HEK293 (cell line): ENCODE results near the gene SERPINA6.

Experiments
- CTCF ChIA-PET: fragments of 350-600 bp; formaldehyde crosslinking; extraction: SDS; loops from one replicate; lab custom pipeline; 2021; ENCODE audit warnings: antibody characterized with exemption; lab: Yijun Ruan, JAX
- POLR2A ChIA-PET: fragments of 300-600 bp; formaldehyde crosslinking; extraction: SDS; loops from one replicate; lab custom pipeline; 2020; ENCODE audit warnings: antibody characterized with exemption, inconsistent platforms; lab: Yijun Ruan, JAX
- H3K27ac ChIP-seq: fragments of 200-500 bp; sonication (Bioruptor generic); 2 replicates; pipeline ENCODE4 v1.5.1; 2014; ENCODE audit warnings: low read depth, low read length, control low read depth, inconsistent platforms; ENCODE audit errors: extremely low read depth
- H3K36me3 ChIP-seq, 2 experiments: fragments of 200-500 bp in 1 of 2; sonication (Bioruptor generic) in 1 of 2; 1 replicate in 1 of 2; 2 replicates in 1 of 2; pipeline ENCODE4 v1.5.1; 2014 to 2017; ENCODE audit warnings: inconsistent platforms in 2 of 2, low read length in 2 of 2; ENCODE audit not compliant: control insufficient read depth in 2 of 2, insufficient read depth in 1 of 2
- H3K4me1 ChIP-seq: fragments of 200-500 bp; sonication (Bioruptor generic); 2 replicates; pipeline ENCODE4 v1.5.1; 2014; ENCODE audit warnings: mild to moderate bottlenecking, low read length, inconsistent platforms; ENCODE audit not compliant: control insufficient read depth, insufficient read depth
- H3K4me3 ChIP-seq: 2 replicates; pipeline ENCODE4 v1.5.1; 2011; ENCODE audit warnings: low read depth, mild to moderate bottlenecking, control low read depth, low read length, moderate library complexity
- H3K9me3 ChIP-seq: fragments of 200-500 bp; sonication (Bioruptor generic); 2 replicates; pipeline ENCODE4 v1.5.1; 2014; ENCODE audit warnings: low read depth, low read length, inconsistent platforms; ENCODE audit not compliant: control insufficient read depth, insufficient read depth
- GLI4 ChIP-seq: fragments of 450-650 bp; formaldehyde crosslinking; IDR thresholded peaks from 2 replicates; pipeline ENCODE4 v1.5.1; 2016; ENCODE audit warnings: missing biosample characterization, missing genetic modification characterization
- IKZF3 ChIP-seq: fragments of 450-650 bp; IDR thresholded peaks from 2 replicates; pipeline ENCODE4 v1.5.0; 2018; ENCODE audit warnings: missing biosample characterization, mild to moderate bottlenecking, missing genetic modification characterization, moderate library complexity
- KLF1 ChIP-seq: fragments of 450-650 bp; formaldehyde crosslinking; IDR thresholded peaks from 2 replicates; pipeline ENCODE4 v1.5.1; 2016; ENCODE audit warnings: missing biosample characterization, missing genetic modification characterization
- SP2 ChIP-seq: fragments of 450-650 bp; formaldehyde crosslinking; IDR thresholded peaks from 2 replicates; pipeline ENCODE4 v1.5.1; 2016; ENCODE audit warnings: missing biosample characterization, missing genetic modification characterization
- WT1 ChIP-seq: fragments of 450-650 bp; formaldehyde crosslinking; IDR thresholded peaks from 2 replicates; pipeline ENCODE4 v1.5.1; 2016; ENCODE audit warnings: missing biosample characterization, missing genetic modification characterization
- ZBTB26 ChIP-seq: fragments of 450-650 bp; formaldehyde crosslinking; optimal IDR thresholded peaks from 2 replicates; pipeline ENCODE3; 2016; ENCODE audit warnings: missing biosample characterization, mild to moderate bottlenecking, missing genetic modification characterization
- ZBTB8A ChIP-seq: fragments of 450-650 bp; formaldehyde crosslinking; IDR thresholded peaks from 2 replicates; pipeline ENCODE4 v1.5.1; 2016; ENCODE audit warnings: missing biosample characterization, missing genetic modification characterization
- ZIC2 ChIP-seq: fragments of 450-650 bp; formaldehyde crosslinking; IDR thresholded peaks from 2 replicates; pipeline ENCODE4 v1.5.1; 2016; ENCODE audit warnings: missing biosample characterization, missing genetic modification characterization
- ZNF114 ChIP-seq: fragments of 450-650 bp; formaldehyde crosslinking; IDR thresholded peaks from 2 replicates; pipeline ENCODE4 v1.5.0; 2017; ENCODE audit warnings: missing biosample characterization, missing genetic modification characterization
- ZNF146 ChIP-seq: fragments of 450-650 bp; formaldehyde crosslinking; IDR thresholded peaks from 2 replicates; pipeline ENCODE4 v1.5.1; 2016; ENCODE audit warnings: missing biosample characterization, missing genetic modification characterization
- ZNF157 ChIP-seq: fragments of 450-650 bp; formaldehyde crosslinking; IDR thresholded peaks from 2 replicates; pipeline ENCODE4 v1.5.1; 2016; ENCODE audit warnings: missing biosample characterization, missing genetic modification characterization
- ZNF174 ChIP-seq: fragments of 450-650 bp; formaldehyde crosslinking; IDR thresholded peaks from 2 replicates; pipeline ENCODE4 v1.5.0; 2017; ENCODE audit warnings: missing biosample characterization, mild to moderate bottlenecking, missing genetic modification characterization
- ZNF239 ChIP-seq: fragments of 450-650 bp; formaldehyde crosslinking; IDR thresholded peaks from 2 replicates; pipeline ENCODE4 v1.5.1; 2016; ENCODE audit warnings: missing biosample characterization, missing genetic modification characterization
- ZNF398 ChIP-seq: fragments of 450-650 bp; formaldehyde crosslinking; IDR thresholded peaks from 2 replicates; pipeline ENCODE4 v1.5.1; 2017; ENCODE audit warnings: missing biosample characterization, missing genetic modification characterization
- ZNF473 ChIP-seq: fragments of 450-650 bp; formaldehyde crosslinking; IDR thresholded peaks from 2 replicates; pipeline ENCODE4 v1.5.1; 2017; ENCODE audit warnings: missing biosample characterization, missing genetic modification characterization
- ZNF48 ChIP-seq: fragments of 450-650 bp; formaldehyde crosslinking; IDR thresholded peaks from 2 replicates; pipeline ENCODE4 v1.5.1; 2016; ENCODE audit warnings: missing biosample characterization, missing genetic modification characterization
- ZNF514 ChIP-seq: fragments of 450-650 bp; formaldehyde crosslinking; IDR thresholded peaks from 2 replicates; pipeline ENCODE4 v1.5.1; 2016; ENCODE audit warnings: missing biosample characterization, missing genetic modification characterization
- ZNF560 ChIP-seq: fragments of 450-650 bp; formaldehyde crosslinking; IDR thresholded peaks from 2 replicates; pipeline ENCODE4 v1.5.1; 2017; ENCODE audit warnings: missing biosample characterization, missing genetic modification characterization, borderline replicate concordance
- ZNF626 ChIP-seq: fragments of 450-650 bp; sonication (Bioruptor Pico); formaldehyde crosslinking; IDR thresholded peaks from 2 replicates; pipeline ENCODE4 v1.5.1; 2018; ENCODE audit warnings: missing biosample characterization, missing genetic modification characterization, inconsistent platforms
- ZNF670 ChIP-seq: fragments of 450-650 bp; formaldehyde crosslinking; IDR thresholded peaks from 2 replicates; pipeline ENCODE4 v1.5.1; 2016; ENCODE audit warnings: missing biosample characterization, missing genetic modification characterization, low read depth
- ZNF747 ChIP-seq: fragments of 450-650 bp; formaldehyde crosslinking; IDR thresholded peaks from 2 replicates; pipeline ENCODE4 v1.5.1; 2016; ENCODE audit warnings: missing biosample characterization, missing genetic modification characterization
- ZNF785 ChIP-seq: fragments of 450-650 bp; formaldehyde crosslinking; IDR thresholded peaks from 2 replicates; pipeline ENCODE4 v1.5.1; 2016; ENCODE audit warnings: missing biosample characterization, missing genetic modification characterization
- ZSCAN16 ChIP-seq: fragments of 450-650 bp; formaldehyde crosslinking; IDR thresholded peaks from 2 replicates; pipeline ENCODE4 v1.5.1; 2016; ENCODE audit warnings: missing biosample characterization, missing genetic modification characterization
- TF ChIP-seq, protein P1 (sequence below): fragments of 450-650 bp; formaldehyde crosslinking; IDR thresholded peaks from 2 replicates; pipeline ENCODE4 v1.5.1; 2016; ENCODE audit warnings: missing biosample characterization, missing genetic modification characterization, low read depth

The SERPINA6 gene

GRCh38 chr14:94330432-94330831 is 7.3 kb upstream of the SERPINA6 start (continued):
- TF ChIP-seq, protein P1, sequence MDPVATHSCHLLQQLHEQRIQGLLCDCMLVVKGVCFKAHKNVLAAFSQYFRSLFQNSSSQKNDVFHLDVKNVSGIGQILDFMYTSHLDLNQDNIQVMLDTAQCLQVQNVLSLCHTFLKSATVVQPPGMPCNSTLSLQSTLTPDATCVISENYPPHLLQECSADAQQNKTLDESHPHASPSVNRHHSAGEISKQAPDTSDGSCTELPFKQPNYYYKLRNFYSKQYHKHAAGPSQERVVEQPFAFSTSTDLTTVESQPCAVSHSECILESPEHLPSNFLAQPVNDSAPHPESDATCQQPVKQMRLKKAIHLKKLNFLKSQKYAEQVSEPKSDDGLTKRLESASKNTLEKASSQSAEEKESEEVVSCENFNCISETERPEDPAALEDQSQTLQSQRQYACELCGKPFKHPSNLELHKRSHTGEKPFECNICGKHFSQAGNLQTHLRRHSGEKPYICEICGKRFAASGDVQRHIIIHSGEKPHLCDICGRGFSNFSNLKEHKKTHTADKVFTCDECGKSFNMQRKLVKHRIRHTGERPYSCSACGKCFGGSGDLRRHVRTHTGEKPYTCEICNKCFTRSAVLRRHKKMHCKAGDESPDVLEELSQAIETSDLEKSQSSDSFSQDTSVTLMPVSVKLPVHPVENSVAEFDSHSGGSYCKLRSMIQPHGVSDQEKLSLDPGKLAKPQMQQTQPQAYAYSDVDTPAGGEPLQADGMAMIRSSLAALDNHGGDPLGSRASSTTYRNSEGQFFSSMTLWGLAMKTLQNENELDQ (tag by site-specific recombination): no peak
- TF ChIP-seq ZNF174 (tag by site-specific recombination) (no peak), ZNF398 (no peak), IKZF3 (tag by site-specific recombination) (no peak)

DNA sequence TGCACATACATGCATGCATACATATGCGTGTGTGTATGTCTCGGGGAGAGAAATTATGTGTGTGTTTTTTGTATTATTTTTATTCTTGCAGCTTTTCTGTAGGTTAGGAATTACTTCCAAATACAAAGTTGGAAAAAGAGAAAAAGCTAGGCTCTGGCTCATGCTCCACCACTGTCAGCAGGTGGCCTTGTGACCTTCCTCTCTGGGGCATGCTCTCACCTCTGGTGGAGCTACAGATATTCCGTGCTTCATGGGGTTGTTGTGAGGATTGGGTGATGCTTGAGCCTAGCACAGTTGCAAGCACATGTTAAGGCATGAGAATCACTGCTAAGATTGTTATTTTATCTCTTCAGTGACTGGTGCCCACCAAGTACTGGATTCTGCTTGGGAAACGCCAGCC is 6.7 kb upstream of the SERPINA6 start:
- CTCF ChIA-PET: no interaction called here
- TF ChIP-seq KLF1 (tag by site-specific recombination): no peak
- no peak for TF ChIP-seq ZBTB8A (tag by site-specific recombination)
- no peak for TF ChIP-seq WT1 (tag by site-specific recombination)
- TF ChIP-seq ZBTB26: no peak
- no peak for TF ChIP-seq ZNF239 (tag by site-specific recombination)
- TF ChIP-seq ZNF560 (tag by site-specific recombination): no peak
- no peak for TF ChIP-seq ZNF146 (tag by site-specific recombination)
- TF ChIP-seq ZNF514 (tag by site-specific recombination): no peak
- TF ChIP-seq ZNF157 (tag by site-specific recombination): no peak

DNA sequence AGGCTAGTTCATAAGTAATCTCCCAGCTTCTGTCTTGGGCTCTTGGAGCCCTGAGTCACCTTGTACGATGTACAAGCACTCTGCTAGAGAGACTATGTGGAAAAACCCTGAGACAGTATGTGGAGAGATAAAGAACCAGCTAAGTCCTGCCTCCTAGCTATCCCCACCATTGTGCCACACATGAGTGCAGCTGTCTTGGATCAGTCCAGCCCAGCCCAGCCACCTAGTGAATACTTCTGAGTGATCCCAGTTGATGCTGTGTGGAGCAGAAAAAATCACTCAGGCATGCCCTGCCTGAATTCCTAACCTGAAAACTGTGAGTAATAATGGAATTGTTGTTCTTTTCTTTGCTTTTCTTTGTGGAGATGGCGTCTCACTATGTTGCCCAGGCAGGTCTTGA is 5.1 kb upstream of the SERPINA6 start:
- Histone ChIP-seq H3K27ac (no peak overlapping the region), H3K4me3 (no peak overlapping the region), H3K9me3 (no peaks in the 10 kb centered on the region), H3K36me3 (no peaks in the 10 kb centered on the region), H3K4me1 (no peaks in the 10 kb centered on the region)
- ChIA-PET CTCF (no interaction called here), POLR2A (no interaction called here)
- no peak for TF ChIP-seq ZSCAN16
- no peak for TF ChIP-seq GLI4 (tag by site-specific recombination)
- no peak for TF ChIP-seq ZIC2 (tag by site-specific recombination)
- no peak for TF ChIP-seq ZNF626 (tag by site-specific recombination)
- TF ChIP-seq ZNF473 (tag by site-specific recombination): no peak
- TF ChIP-seq ZNF785 (tag by site-specific recombination): no peak
- no peak for TF ChIP-seq ZNF48 (tag by site-specific recombination)
- TF ChIP-seq ZNF398: no peak
- TF ChIP-seq ZNF670 (tag by site-specific recombination): no peak
- TF ChIP-seq ZNF114 (tag by site-specific recombination): no peak
- no peak for TF ChIP-seq ZNF747 (tag by site-specific recombination)
- TF ChIP-seq SP2: no peak

More for the DNA sequence above, 6.7 kb upstream of the SERPINA6 start:
- no peak overlapping the region for H3K27ac ChIP-seq
- no peaks in the 10 kb centered on the region for H3K4me1 ChIP-seq
- no peaks in the 10 kb centered on the region for H3K9me3 ChIP-seq
- H3K36me3 ChIP-seq: no peaks in the 10 kb centered on the region
- no peak overlapping the region for H3K4me3 ChIP-seq
- POLR2A ChIA-PET: interaction anchor here (0.6 kb wide), 1 partner anchor 656 kb away, joined by 3 read pairs; no protein-coding TSS in a partner anchor
